Measurements from ENCODE around the gene OR5A2. TPM values are rescaled to one million over a fixed set of nuclear protein-coding genes. Genes with fewer than 3 reads are reported as not detected.
A peak's percentile ranks its signal among the peaks of the same experiment; 100 is the strongest.

OR5A2 gene
- total and polyA plus RNA-seq, 10 of the 15 experiments (the other 5 are each of a cell fraction or from before 2014, with no cell fraction given) = not detected

- TF ChIP-seq MTA3 (IDR thresholded peaks at IDR 0.05; ENCODE audit: borderline replicate concordance, low read length) (peak; percentile 86; the same call in 1 of the 2 replicates), MYB (IDR thresholded peaks at IDR 0.05; ENCODE audit: borderline replicate concordance, low read depth, low read length) (no peak), ZNF622 (IDR thresholded peaks at IDR 0.05) (no peak), SREBF2 (IDR thresholded peaks at IDR 0.05; ENCODE audit: low read length) (no peak), ZSCAN29 (IDR thresholded peaks at IDR 0.05) (no peak), SP1 (IDR thresholded peaks at IDR 0.05; ENCODE audit: low read depth, low read length) (no peak), RCOR1 (conservative IDR thresholded peaks at IDR 0.05; ENCODE audit: low read depth, low read length) (no peak), NFYA (IDR thresholded peaks at IDR 0.05; ENCODE audit: borderline replicate concordance, low read depth, low read length) (no peak), JUNB (IDR thresholded peaks at IDR 0.05) (peak; percentile 92), PAX8 (IDR thresholded peaks at IDR 0.05) (no peak), SPI1 (IDR thresholded peaks at IDR 0.05; ENCODE audit: borderline replicate concordance, insufficient read depth, low read depth, low read length) (peak; percentile 95), MYC (IDR thresholded peaks at IDR 0.05; ENCODE audit: insufficient read depth, insufficient read length, insufficient replicate concordance, low read length, severe bottlenecking) (no peak), BRCA1 (IDR thresholded peaks at IDR 0.05; ENCODE audit: low read depth, low read length) (no peak), ASH2L (IDR thresholded peaks at IDR 0.05; ENCODE audit: borderline replicate concordance, low read depth) (no peak), TCF3 (IDR thresholded peaks at IDR 0.05; ENCODE audit: borderline replicate concordance, insufficient read depth, low read depth, low read length) (no peak), TCF12 (IDR thresholded peaks at IDR 0.05; ENCODE audit: low read depth, low read length) (no peak), PML (IDR thresholded peaks at IDR 0.05; ENCODE audit: low read length) (0 out of 2 replicates have a peak, but pooled peaks have one; percentile 53), SMAD5 (IDR thresholded peaks at IDR 0.05; ENCODE audit: low read depth) (no peak), RB1 (IDR thresholded peaks at IDR 0.05; ENCODE audit: borderline replicate concordance) (no peak), CREB1 (IDR thresholded peaks at IDR 0.05; ENCODE audit: low read depth) (no peak; the same call in 1 of the 2 replicates), KLF5 (IDR thresholded peaks at IDR 0.05; ENCODE audit: partially characterized antibody) (no peak), MLLT1 (IDR thresholded peaks at IDR 0.05) (peak; percentile 86), ETV6 (conservative IDR thresholded peaks at IDR 0.05 in 1 of 2, IDR thresholded peaks at IDR 0.05 in 1 of 2; ENCODE audit: borderline replicate concordance in 1 of 2, low read depth in 1 of 2) (0 out of 4 replicates have a peak, but pooled peaks of 1 of the 2 experiments have one; percentile 13)
- TF ChIP-seq, protein P1, sequence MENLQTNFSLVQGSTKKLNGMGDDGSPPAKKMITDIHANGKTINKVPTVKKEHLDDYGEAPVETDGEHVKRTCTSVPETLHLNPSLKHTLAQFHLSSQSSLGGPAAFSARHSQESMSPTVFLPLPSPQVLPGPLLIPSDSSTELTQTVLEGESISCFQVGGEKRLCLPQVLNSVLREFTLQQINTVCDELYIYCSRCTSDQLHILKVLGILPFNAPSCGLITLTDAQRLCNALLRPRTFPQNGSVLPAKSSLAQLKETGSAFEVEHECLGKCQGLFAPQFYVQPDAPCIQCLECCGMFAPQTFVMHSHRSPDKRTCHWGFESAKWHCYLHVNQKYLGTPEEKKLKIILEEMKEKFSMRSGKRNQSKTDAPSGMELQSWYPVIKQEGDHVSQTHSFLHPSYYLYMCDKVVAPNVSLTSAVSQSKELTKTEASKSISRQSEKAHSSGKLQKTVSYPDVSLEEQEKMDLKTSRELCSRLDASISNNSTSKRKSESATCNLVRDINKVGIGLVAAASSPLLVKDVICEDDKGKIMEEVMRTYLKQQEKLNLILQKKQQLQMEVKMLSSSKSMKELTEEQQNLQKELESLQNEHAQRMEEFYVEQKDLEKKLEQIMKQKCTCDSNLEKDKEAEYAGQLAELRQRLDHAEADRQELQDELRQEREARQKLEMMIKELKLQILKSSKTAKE (IDR thresholded peaks at IDR 0.05; ENCODE audit: low read depth, poor library complexity, severe bottlenecking) = peak; percentile 50
- TF ChIP-seq, protein P2, sequence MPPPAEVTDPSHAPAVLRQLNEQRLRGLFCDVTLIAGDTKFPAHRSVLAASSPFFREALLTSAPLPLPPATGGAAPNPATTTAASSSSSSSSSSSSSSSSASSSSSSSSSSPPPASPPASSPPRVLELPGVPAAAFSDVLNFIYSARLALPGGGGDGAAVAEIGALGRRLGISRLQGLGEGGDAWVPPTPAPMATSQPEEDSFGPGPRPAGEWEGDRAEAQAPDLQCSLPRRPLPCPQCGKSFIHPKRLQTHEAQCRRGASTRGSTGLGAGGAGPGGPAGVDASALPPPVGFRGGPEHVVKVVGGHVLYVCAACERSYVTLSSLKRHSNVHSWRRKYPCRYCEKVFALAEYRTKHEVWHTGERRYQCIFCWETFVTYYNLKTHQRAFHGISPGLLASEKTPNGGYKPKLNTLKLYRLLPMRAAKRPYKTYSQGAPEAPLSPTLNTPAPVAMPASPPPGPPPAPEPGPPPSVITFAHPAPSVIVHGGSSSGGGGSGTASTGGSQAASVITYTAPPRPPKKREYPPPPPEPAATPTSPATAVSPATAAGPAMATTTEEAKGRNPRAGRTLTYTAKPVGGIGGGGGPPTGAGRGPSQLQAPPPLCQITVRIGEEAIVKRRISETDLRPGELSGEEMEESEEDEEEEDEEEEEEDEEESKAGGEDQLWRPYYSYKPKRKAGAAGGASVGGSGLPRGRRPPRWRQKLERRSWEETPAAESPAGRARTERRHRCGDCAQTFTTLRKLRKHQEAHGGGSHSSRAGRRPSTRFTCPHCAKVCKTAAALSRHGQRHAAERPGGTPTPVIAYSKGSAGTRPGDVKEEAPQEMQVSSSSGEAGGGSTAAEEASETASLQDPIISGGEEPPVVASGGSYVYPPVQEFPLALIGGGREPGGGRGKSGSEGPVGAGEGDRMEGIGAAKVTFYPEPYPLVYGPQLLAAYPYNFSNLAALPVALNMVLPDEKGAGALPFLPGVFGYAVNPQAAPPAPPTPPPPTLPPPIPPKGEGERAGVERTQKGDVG (CRISPR knock-in tag; IDR thresholded peaks at IDR 0.05) = no peak
Observed at GRCh38 chr11:59380263-59381059, 45.8 kb downstream of the OR5A2 start (continued).

Data from GM12878 (cell line).